Neuron (in vitro differentiated cells): ENCODE results near the gene MUS81.
"Not testable (repeated sequence)": the region's sequence is repeated elsewhere in the genome, so short reads cannot be mapped to it uniquely, and the experiment has no call there.

Source experiments
- H2AFZ ChIP-seq: one replicate; pipeline ENCODE4 v1.6.1; 2013; ENCODE audit warnings: low read depth, mild to moderate bottlenecking, inconsistent platforms, low read length, moderate library complexity
- H3K27me3 ChIP-seq: one replicate; pipeline ENCODE4 v1.6.1; 2013; ENCODE audit warnings: low read length; ENCODE audit not compliant: insufficient read depth
- H3K36me3 ChIP-seq: one replicate; pipeline ENCODE4 v1.6.1; 2013; ENCODE audit warnings: low read length; ENCODE audit not compliant: insufficient read depth
- H3K4me1 ChIP-seq: one replicate; pipeline ENCODE4 v1.6.1; 2013; ENCODE audit warnings: low read length; ENCODE audit not compliant: insufficient read depth
- H3K4me3 ChIP-seq: 2 replicates; pipeline ENCODE4 v1.5.1; 2013; ENCODE audit warnings: mild to moderate bottlenecking, low read length, moderate library complexity
- H3K9me3 ChIP-seq: one replicate; pipeline ENCODE4 v1.6.1; 2013; ENCODE audit warnings: low read length

MUS81 gene

GRCh38 chr11:65829459-65829858 is 30.8 kb upstream of the MUS81 start:
- Histone ChIP-seq H3K36me3 (no peaks in the 10 kb centered on the region), H3K4me1 (peaks cover 8% of the 10 kb centered on the region), H2AFZ (no peak overlapping the region), H3K4me3 (no peak overlapping the region), H3K9me3 (no peaks in the 10 kb centered on the region), H3K27me3 (no peaks in the 10 kb centered on the region)

GRCh38 chr11:65832231-65832630 is 28.0 kb upstream of the MUS81 start:
- not testable (repeated sequence) for H3K4me3 ChIP-seq, H2AFZ ChIP-seq, H3K36me3 ChIP-seq, H3K9me3 ChIP-seq, H3K27me3 ChIP-seq
- peaks cover 10% of the 10 kb centered on the region for H3K4me1 ChIP-seq

- Histone ChIP-seq H3K4me1 (peaks cover 10% of the 10 kb centered on the region), H3K36me3 (no peaks in the 10 kb centered on the region), H3K9me3 (no peaks in the 10 kb centered on the region), H3K4me3 (peak within 1 kb of the TSS; percentile 50), H2AFZ (peak within 1 kb of the TSS; percentile 9), H3K27me3 (no peaks in the 10 kb centered on the region)
Measured at GRCh38 chr11:65833297-65834030, 26.8 kb upstream of the MUS81 start, which contains the start of gene SNX32. Gene SNX32 (plus strand): TSS chr11:65833963. CDS start chr11:65834066, 103 bp downstream.

- Histone ChIP-seq H3K36me3 (no peaks in the 10 kb centered on the region), H3K9me3 (no peaks in the 10 kb centered on the region), H2AFZ (peak overlapping the region; percentile 9), H3K4me1 (peaks cover 10% of the 10 kb centered on the region), H3K4me3 (peak overlapping the region; percentile 50), H3K27me3 (no peaks in the 10 kb centered on the region)
Measured at GRCh38 chr11:65834202-65834601, 26.0 kb upstream of the MUS81 start.

- Histone ChIP-seq H3K27me3 (no peaks in the 10 kb centered on the region), H3K4me3 (no peak overlapping the region), H2AFZ (no peak overlapping the region), H3K9me3 (no peaks in the 10 kb centered on the region), H3K36me3 (no peaks in the 10 kb centered on the region), H3K4me1 (no peaks in the 10 kb centered on the region)
Measured at GRCh38 chr11:65842144-65842543, 18.1 kb upstream of the MUS81 start.

GRCh38 chr11:65843811-65844210 is 16.4 kb upstream of the MUS81 start:
- Histone ChIP-seq H3K36me3 (no peaks in the 10 kb centered on the region), H3K4me3 (no peak overlapping the region), H3K4me1 (no peaks in the 10 kb centered on the region), H3K9me3 (no peaks in the 10 kb centered on the region), H3K27me3 (no peaks in the 10 kb centered on the region), H2AFZ (no peak overlapping the region)

- Histone ChIP-seq H2AFZ (no peak overlapping the region), H3K4me3 (no peak overlapping the region), H3K9me3 (no peaks in the 10 kb centered on the region), H3K4me1 (no peaks in the 10 kb centered on the region), H3K36me3 (no peaks in the 10 kb centered on the region), H3K27me3 (no peaks in the 10 kb centered on the region)
Measured at GRCh38 chr11:65844231-65844872, 15.9 kb upstream of the MUS81 start.

- H3K36me3 ChIP-seq, result peaks cover 6% of the 10 kb centered on the region
Measured at GRCh38 chr11:65847746-65848145, 12.5 kb upstream of the MUS81 start.

GRCh38 chr11:65848693-65849092 is 11.5 kb upstream of the MUS81 start:
- H3K36me3 ChIP-seq, result peaks cover 16% of the 10 kb centered on the region
- H2AFZ ChIP-seq, H3K9me3 ChIP-seq, H3K4me3 ChIP-seq, H3K27me3 ChIP-seq, H3K4me1 ChIP-seq: not testable (repeated sequence)

More at GRCh38 chr11:65847746-65848145, 12.5 kb upstream of the MUS81 start:
- H3K4me3 ChIP-seq, result no peak overlapping the region
- peaks cover 7% of the 10 kb centered on the region for H3K9me3 ChIP-seq
- H3K27me3 ChIP-seq, result no peaks in the 10 kb centered on the region
- no peak overlapping the region for H2AFZ ChIP-seq
- H3K4me1 ChIP-seq, result no peaks in the 10 kb centered on the region

GRCh38 chr11:65849366-65849765 is 10.9 kb upstream of the MUS81 start:
- Histone ChIP-seq H2AFZ (no peak overlapping the region), H3K9me3 (peaks cover 7% of the 10 kb centered on the region), H3K4me1 (no peaks in the 10 kb centered on the region), H3K27me3 (no peaks in the 10 kb centered on the region), H3K4me3 (no peak overlapping the region), H3K36me3 (peaks cover 22% of the 10 kb centered on the region)

- Histone ChIP-seq H3K9me3 (peaks cover 7% of the 10 kb centered on the region), H3K36me3 (peaks cover 27% of the 10 kb centered on the region), H3K4me3 (no peak overlapping the region), H2AFZ (no peak overlapping the region), H3K4me1 (no peaks in the 10 kb centered on the region), H3K27me3 (no peaks in the 10 kb centered on the region)
Measured at GRCh38 chr11:65849771-65850216, 10.4 kb upstream of the MUS81 start.

GRCh38 chr11:65850217-65851082 is 9.8 kb upstream of the MUS81 start:
- Histone ChIP-seq H3K9me3 (peaks cover 7% of the 10 kb centered on the region), H2AFZ (no peak overlapping the region), H3K36me3 (peaks cover 33% of the 10 kb centered on the region), H3K4me3 (no peak overlapping the region), H3K4me1 (no peaks in the 10 kb centered on the region), H3K27me3 (no peaks in the 10 kb centered on the region)

GRCh38 chr11:65851083-65851579 is 9.1 kb upstream of the MUS81 start:
- peaks cover 40% of the 10 kb centered on the region for H3K36me3 ChIP-seq

More at GRCh38 chr11:65851083-65851579, 9.1 kb upstream of the MUS81 start:
- Histone ChIP-seq H3K4me3 (no peak overlapping the region), H3K4me1 (peaks cover 4% of the 10 kb centered on the region), H3K9me3 (peaks cover 7% of the 10 kb centered on the region), H3K27me3 (no peaks in the 10 kb centered on the region), H2AFZ (no peak overlapping the region)
